Mammary epithelial cell (primary cell): ENCODE measurements around the gene KRTAP22-1.

Experiments used
- EZH2 ChIP-seq: IDR thresholded peaks from 2 replicates; pipeline ENCODE4 v1.6.1; 2012; ENCODE audit warnings: low read length, inconsistent platforms, borderline replicate concordance
- TF ChIP-seq, protein P1 (sequence below), 2 donors: IDR thresholded peaks in 1 of 2; conservative IDR thresholded peaks in 1 of 2; 2 replicates each; pipeline ENCODE4 v1.5.1; 2011 to 2012; ENCODE audit warnings: inconsistent platforms in 2 of 2, low read length in 2 of 2, mild to moderate bottlenecking in 2 of 2, control low read depth in 1 of 2, low read depth in 1 of 2; ENCODE audit not compliant: insufficient read depth in 1 of 2; ENCODE audit errors: extremely low read depth in 1 of 2

DNA sequence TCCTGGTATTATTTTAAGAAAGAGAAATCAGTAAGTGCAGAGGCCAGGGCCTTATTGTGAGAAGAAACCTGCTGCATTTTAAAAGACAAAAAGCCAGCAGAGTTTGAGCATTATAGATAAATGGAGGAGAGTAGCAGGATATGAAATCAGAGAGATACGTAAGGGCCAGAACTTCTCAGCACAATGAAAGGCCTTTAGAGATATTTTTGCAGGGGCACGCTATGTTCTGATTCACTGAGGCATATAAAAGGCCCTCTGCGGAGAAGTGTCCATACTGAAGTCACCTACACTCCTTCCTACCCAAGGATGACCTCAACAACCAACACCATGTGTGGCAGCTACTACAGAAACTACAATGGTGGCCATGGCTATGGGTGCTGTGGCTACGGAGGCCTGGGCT lies 8.7 kb upstream of the KRTAP22-1 start, which contains the start of gene KRTAP6-3:
- TF ChIP-seq, protein P1, sequence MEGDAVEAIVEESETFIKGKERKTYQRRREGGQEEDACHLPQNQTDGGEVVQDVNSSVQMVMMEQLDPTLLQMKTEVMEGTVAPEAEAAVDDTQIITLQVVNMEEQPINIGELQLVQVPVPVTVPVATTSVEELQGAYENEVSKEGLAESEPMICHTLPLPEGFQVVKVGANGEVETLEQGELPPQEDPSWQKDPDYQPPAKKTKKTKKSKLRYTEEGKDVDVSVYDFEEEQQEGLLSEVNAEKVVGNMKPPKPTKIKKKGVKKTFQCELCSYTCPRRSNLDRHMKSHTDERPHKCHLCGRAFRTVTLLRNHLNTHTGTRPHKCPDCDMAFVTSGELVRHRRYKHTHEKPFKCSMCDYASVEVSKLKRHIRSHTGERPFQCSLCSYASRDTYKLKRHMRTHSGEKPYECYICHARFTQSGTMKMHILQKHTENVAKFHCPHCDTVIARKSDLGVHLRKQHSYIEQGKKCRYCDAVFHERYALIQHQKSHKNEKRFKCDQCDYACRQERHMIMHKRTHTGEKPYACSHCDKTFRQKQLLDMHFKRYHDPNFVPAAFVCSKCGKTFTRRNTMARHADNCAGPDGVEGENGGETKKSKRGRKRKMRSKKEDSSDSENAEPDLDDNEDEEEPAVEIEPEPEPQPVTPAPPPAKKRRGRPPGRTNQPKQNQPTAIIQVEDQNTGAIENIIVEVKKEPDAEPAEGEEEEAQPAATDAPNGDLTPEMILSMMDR (conservative IDR thresholded peaks at IDR 0.05 in 1 of 2, IDR thresholded peaks at IDR 0.05 in 1 of 2; ENCODE audit: extremely low read depth in 1 of 2, insufficient read depth in 1 of 2, low read depth in 1 of 2, low read length in 2 of 2), result no peak
- no peak for TF ChIP-seq EZH2
